Naive thymus-derived CD8-positive, alpha-beta T cell (primary cell): Measurements from ENCODE around the gene ARHGEF18. TPM values are rescaled to one million over a fixed set of nuclear protein-coding genes. Genes with fewer than 3 reads are reported as not detected.
"Not testable (repeated sequence)": the region's sequence is repeated elsewhere in the genome, so short reads cannot be mapped to it uniquely, and the experiment has no call there.

Experiments
- ATAC-seq, 2 donors: fragments of 150-1000 bp; cut with Tn5 transposase in 1 of 2; sonication (Bioruptor Pico), chemical (Tn5 transposase) in 1 of 2; 1 replicate in 1 of 2; 2 replicates in 1 of 2; pipeline ENCODE4 v1.10.0; 2021; ENCODE audit warnings: mild to moderate bottlenecking in 2 of 2, moderate library complexity in 2 of 2
- POLR2A ChIA-PET: fragments of 350-600 bp; sonication (Branson Sonifier 250); formaldehyde crosslinking; loops from one replicate; lab custom pipeline; 2021; ENCODE audit warnings: antibody characterized with exemption; lab: Charles Lee
- DNase-seq, 10 donors: peaks; one replicate each; pipeline versions ENCODE4 v3.0.0 to v3.0.0-alpha.2; 2020 to 2022
- H3K27ac Mint-ChIP-seq, 10 donors: one replicate each; pipeline ENCODE4 v1.8.0; 2020 to 2022; ENCODE audit warnings: mild to moderate bottlenecking in 10 of 10, mixed read lengths in 10 of 10, moderate library complexity in 4 of 10, inconsistent platforms in 1 of 10
- H3K27me3 Mint-ChIP-seq, 5 donors: one replicate each; pipeline ENCODE4 v1.8.0; 2021 to 2022; ENCODE audit warnings: mixed read lengths in 5 of 5
- H3K36me3 Mint-ChIP-seq, 3 donors: one replicate each; pipeline ENCODE4 v1.8.0; 2020 to 2022; ENCODE audit warnings: mixed read lengths in 3 of 3, mild to moderate bottlenecking in 2 of 3, inconsistent platforms in 1 of 3
- H3K4me1 Mint-ChIP-seq, 4 donors: one replicate each; pipeline ENCODE4 v1.8.0; 2021 to 2022; ENCODE audit warnings: mixed read lengths in 4 of 4
- H3K4me3 Mint-ChIP-seq, 10 donors: one replicate each; pipeline ENCODE4 v1.8.0; 2020 to 2022; ENCODE audit warnings: mild to moderate bottlenecking in 10 of 10, mixed read lengths in 10 of 10, moderate library complexity in 6 of 10, inconsistent platforms in 1 of 10
- H3K9me3 Mint-ChIP-seq, 9 donors: one replicate each; pipeline ENCODE4 v1.8.0; 2020 to 2022; ENCODE audit warnings: mixed read lengths in 9 of 9, mild to moderate bottlenecking in 3 of 9, inconsistent platforms in 1 of 9, moderate library complexity in 1 of 9
- polyA plus RNA-seq, 3 donors: library from polyadenylated mRNA; unstranded; fragments of 300-500 nt; fragmentation: Illumina TruSeq; gene quantifications; one replicate each; pipeline ENCODE4 v1.2.3, GENCODE V29; 2021
- total RNA-seq, 8 experiments: library from RNA in 2 of 8; stranded (reverse) in 2 of 8; gene quantifications; one replicate each; pipeline ENCODE4 v1.2.3 and lab custom pipeline; 2021 to 2026

ARHGEF18 gene
- total and polyA plus RNA-seq, 5 experiments from 2014 or later: 3.2 to 140 (median 10.6) TPM

DNA sequence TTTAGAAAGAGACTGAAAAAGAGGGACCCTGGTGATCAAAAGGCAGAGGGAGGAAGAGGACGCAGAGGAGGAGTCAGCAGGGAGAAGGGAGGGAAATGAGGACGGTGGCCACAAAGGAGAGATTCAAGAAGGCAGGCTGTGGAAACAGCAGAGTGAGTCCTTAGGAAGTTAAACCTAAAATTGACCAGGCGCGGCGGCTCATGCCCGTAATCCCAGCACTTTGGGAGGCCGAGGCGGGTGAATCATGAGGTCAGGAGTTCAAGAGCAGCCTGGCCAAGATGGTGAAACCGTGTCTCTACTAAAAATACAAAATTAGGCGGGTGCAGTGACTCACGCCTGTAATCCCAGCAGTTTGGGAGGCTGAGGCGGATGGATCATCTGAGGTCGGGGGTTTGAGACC is 20.1 kb downstream of the ARHGEF18 start:
- POLR2A ChIA-PET: interaction anchor here (0.5 to 0.8 kb wide), 2 partner anchors 10 to 23 kb away, joined by 4 read pairs; no protein-coding TSS in a partner anchor
- Mint-ChIP-seq H3K27ac (peak overlapping the region in 7 of 10 donors; percentile 44 to 79 (median 70)), H3K4me1 (peaks cover 19 to 38% (median 31%) of the 10 kb centered on the region in 4 donors), H3K36me3 (peaks cover 5 to 94% (median 18%) of the 10 kb centered on the region in 3 donors)
- DNase-seq, H3K9me3 Mint-ChIP-seq, H3K4me3 Mint-ChIP-seq, H3K27me3 Mint-ChIP-seq, ATAC-seq: not testable (repeated sequence)

DNA sequence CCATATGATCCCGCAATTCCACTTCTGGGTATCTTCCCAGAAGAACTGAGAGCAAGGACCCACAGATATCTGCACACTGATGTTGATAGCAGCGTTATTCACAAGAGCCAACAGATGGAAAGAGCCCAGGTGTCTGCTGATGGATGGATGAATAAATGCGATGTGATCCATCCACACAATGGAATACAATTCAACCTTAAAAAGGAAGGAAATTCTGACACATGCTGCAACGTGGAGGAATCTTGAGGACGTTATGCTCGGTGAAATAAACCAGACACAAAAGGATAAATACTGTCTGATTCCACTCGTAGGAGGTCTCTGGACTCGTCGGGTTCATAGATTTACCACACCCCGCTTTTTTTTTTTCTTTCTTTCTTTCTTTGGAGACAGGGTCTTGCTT is 21.8 kb downstream of the ARHGEF18 start:
- peak overlapping the region in 5 of 10 donors; percentile 14 to 72 (median 45) for H3K27ac Mint-ChIP-seq
- H3K27me3 Mint-ChIP-seq: no peaks in the 10 kb centered on the region
- DNase-seq (no peak), ATAC-seq (no peak)
- peaks cover 5 to 94% (median 12%) of the 10 kb centered on the region in 3 donors for H3K36me3 Mint-ChIP-seq
- peaks cover 13 to 28% (median 21%) of the 10 kb centered on the region in 4 donors for H3K4me1 Mint-ChIP-seq
- H3K9me3 Mint-ChIP-seq: no peaks in the 10 kb centered on the region
- H3K4me3 Mint-ChIP-seq: no peak overlapping the region
- POLR2A ChIA-PET: interaction anchor here (1.3 kb wide), 1 partner anchor 10 kb away, joined by 3 read pairs; no protein-coding TSS in a partner anchor

DNA sequence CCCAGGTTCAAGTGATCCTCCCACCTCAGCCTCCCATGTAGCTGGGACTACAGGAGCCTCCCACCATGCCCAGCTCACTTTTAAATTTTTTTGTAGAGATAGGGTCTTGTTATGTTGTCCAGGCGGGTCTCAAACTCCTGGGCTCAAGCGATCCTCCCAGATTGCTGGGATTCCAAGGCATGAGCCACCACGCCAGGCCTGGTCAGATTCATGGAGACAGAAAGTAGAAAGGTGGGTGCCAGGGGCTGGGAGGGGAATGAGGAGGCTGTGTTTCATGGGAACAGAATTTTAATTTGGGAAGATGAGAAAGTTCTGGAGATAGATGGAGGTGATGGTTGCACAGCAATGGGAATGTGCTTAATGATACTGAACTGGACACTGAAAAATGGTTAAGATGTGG is 22.3 kb downstream of the ARHGEF18 start:
- Mint-ChIP-seq H3K27ac (peak overlapping the region in 7 of 10 donors; percentile 8 to 72 (median 45)), H3K9me3 (no peaks in the 10 kb centered on the region), H3K27me3 (no peaks in the 10 kb centered on the region), H3K4me1 (peaks cover 11 to 26% (median 19%) of the 10 kb centered on the region in 4 donors), H3K4me3 (no peak overlapping the region), H3K36me3 (peaks cover 5 to 94% (median 13%) of the 10 kb centered on the region in 3 donors)
- POLR2A ChIA-PET: interaction anchor here (0.7 to 1.3 kb wide), 4 partner anchors 11 to 40 kb away, joined by 3 read pairs; no protein-coding TSS in a partner anchor
- ATAC-seq (no peak), DNase-seq (no peak)

DNA sequence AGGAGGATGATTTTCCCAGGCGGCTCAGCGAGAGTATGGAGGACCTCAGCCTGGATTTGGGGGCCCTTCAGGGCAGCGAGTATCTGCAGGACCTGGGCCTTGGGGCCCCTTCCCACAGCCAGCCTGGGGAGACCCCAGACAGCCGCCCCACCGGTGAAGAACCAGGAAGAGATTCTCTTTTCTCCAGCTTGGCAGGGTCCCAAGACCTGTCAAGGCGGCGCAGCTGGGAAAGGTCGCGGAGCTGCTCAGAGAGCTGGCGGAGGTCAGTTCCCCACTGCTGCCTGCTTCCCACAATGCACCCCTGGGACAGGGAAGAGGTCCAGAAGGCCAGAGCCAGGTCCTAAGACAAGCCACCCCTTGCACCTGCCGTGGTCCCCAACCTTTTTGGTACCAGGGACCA is 24.1 kb downstream of the ARHGEF18 start:
- Mint-ChIP-seq H3K27me3 (no peaks in the 10 kb centered on the region), H3K4me1 (peaks cover 3 to 22% (median 10%) of the 10 kb centered on the region in 4 donors), H3K9me3 (no peaks in the 10 kb centered on the region), H3K27ac (peak overlapping the region in 2 of 10 donors; percentile 36 to 58), H3K4me3 (peak overlapping the region in 1 of 10 donors; percentile 20), H3K36me3 (peaks cover 5 to 97% (median 19%) of the 10 kb centered on the region in 3 donors)
- DNase-seq (no peak), ATAC-seq (no peak)
- POLR2A ChIA-PET: interaction anchor here (0.6 to 2.0 kb wide), 3 partner anchors 12 to 72 kb away, joined by 3 to 8 read pairs (median 4); partner anchors contain the start of gene ARHGEF18

DNA sequence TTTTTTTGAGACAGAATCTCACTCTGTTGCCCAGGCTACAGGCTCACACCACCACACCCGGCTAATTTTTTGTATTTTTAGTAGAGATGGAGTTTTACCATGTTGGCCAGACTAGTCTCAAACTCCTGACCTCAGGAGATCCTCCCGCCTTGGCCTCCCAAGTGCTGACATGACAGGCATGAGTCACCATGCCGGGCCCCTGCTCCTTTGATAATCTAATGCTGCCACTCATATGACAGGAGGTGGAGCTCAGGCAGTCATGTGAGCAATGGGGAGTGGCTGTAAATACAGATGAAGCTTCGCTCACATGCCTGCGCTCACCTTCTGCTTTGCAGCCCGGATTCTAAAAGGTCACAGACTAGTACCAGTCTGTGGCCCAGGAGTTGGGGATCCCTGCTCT is 25.1 kb downstream of the ARHGEF18 start:
- Mint-ChIP-seq H3K9me3 (no peaks in the 10 kb centered on the region), H3K36me3 (peaks cover 5 to 95% (median 17%) of the 10 kb centered on the region in 3 donors), H3K27ac (peak overlapping the region in 2 of 10 donors; percentile 3 to 52), H3K4me3 (no peak overlapping the region), H3K27me3 (no peaks in the 10 kb centered on the region), H3K4me1 (peaks cover 2 to 20% (median 9%) of the 10 kb centered on the region in 4 donors)
- DNase-seq: no peak
- no peak for ATAC-seq
- POLR2A ChIA-PET: interaction anchor here (0.6 to 1.2 kb wide), 3 partner anchors 24 to 824 kb away, joined by 3 to 5 read pairs (median 3); partner anchors contain the start of gene ARHGEF18

DNA sequence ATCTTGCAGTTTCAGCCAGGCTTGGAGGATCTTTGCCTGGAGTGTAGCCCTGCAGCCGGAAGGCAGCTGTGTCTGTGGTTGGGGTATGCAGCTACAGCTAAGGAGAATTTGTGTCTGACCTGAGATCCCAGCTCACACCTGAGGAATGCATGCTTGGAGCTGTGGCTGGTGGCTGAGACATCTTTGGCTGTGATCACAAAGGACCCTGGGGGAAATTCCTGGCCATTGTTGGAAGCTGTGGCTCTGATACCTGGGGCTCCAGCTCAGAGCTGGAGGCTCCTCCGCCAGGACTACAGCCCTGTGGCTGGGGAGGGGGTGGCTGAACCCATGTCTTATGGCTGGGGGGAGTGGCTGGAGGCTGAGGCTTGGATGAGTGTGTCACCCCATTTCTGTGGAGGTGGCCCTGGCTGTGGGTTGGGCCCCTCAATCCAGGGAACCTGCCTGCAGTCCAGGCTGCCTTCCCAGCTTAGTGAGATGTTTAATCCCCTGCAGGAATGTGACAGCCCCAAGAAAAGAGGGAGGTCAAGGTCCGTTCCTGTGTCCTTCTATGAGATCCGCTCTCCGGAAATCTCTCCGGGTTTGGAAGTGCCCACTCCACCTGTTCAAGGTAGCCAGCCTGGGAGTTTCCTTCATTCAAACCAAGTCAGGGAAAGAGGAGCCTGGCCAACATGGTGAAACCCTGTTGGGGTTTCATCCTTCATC is 27.6 kb downstream of the ARHGEF18 start:
- no peak for ATAC-seq
- H3K27ac Mint-ChIP-seq: peak overlapping the region in 7 of 10 donors; percentile 25 to 76 (median 61)
- no peaks in the 10 kb centered on the region for H3K27me3 Mint-ChIP-seq
- no peaks in the 10 kb centered on the region for H3K9me3 Mint-ChIP-seq
- POLR2A ChIA-PET: interaction anchor here (0.9 to 3.2 kb wide), 7 partner anchors 10 to 27 kb away, joined by 3 to 13 read pairs (median 6); partner anchors contain the start of gene ARHGEF18
- DNase-seq: no peak
- peak overlapping the region in 1 of 10 donors; percentile 16 for H3K4me3 Mint-ChIP-seq
- peaks cover 8 to 24% (median 13%) of the 10 kb centered on the region in 4 donors for H3K4me1 Mint-ChIP-seq
- peaks cover 9 to 95% (median 16%) of the 10 kb centered on the region in 3 donors for H3K36me3 Mint-ChIP-seq

DNA sequence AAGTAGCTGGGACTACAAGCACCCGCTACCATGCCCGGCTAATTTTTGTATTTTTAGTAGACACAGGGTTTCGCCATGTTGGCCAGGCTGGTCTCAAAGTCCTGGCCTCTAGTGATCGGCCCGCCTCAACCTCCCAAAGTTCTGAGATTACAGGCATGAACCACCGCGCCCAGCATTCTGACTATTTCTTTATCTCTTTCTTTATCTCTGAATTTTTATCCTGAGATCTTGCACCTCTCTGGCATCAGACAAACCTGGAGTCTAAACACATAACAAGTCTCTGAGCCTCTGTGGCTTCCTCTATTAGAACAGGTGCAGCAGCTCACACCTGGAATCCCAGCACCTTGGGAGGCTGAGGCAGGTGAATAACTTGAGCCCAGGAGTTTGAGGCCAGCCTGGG is 28.5 kb downstream of the ARHGEF18 start:
- Mint-ChIP-seq H3K27ac (peak overlapping the region in 3 of 10 donors; percentile 18 to 47 (median 33)), H3K9me3 (no peaks in the 10 kb centered on the region), H3K4me1 (peaks cover 8 to 25% (median 10%) of the 10 kb centered on the region in 4 donors), H3K36me3 (peaks cover 7 to 94% (median 12%) of the 10 kb centered on the region in 3 donors), H3K4me3 (peak overlapping the region in 1 of 10 donors; percentile 20), H3K27me3 (no peaks in the 10 kb centered on the region)
- no peak for ATAC-seq
- no peak for DNase-seq
- POLR2A ChIA-PET: interaction anchor here (0.7 to 3.2 kb wide), 3 partner anchors 10 to 28 kb away, joined by 3 to 13 read pairs (median 9); partner anchors contain the start of gene ARHGEF18

DNA sequence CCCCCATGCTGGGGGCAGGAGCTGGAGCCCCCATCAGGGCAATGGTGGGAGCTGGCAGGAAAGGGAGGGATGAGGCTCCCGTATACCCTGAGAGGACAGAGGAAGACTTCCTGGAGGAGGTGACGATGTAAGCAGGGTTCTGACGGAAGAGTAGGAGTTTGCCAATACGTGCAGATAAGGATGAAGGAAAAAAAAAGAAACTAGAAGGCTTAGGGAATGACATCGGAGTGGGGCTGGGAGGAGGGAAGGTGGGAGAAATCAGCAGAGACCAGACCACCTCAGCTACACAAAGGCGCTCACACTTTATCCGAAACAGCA is 32.3 kb downstream of the ARHGEF18 start:
- no peak for DNase-seq
- POLR2A ChIA-PET: interaction anchor here (1.6 to 2.1 kb wide), 2 partner anchors 15 to 32 kb away, joined by 3 to 10 read pairs; partner anchors contain the start of gene ARHGEF18
- H3K27me3 Mint-ChIP-seq: no peaks in the 10 kb centered on the region
- no peak overlapping the region for H3K4me3 Mint-ChIP-seq
- ATAC-seq: no peak
- peak overlapping the region in 8 of 10 donors; percentile 66 to 92 (median 70) for H3K27ac Mint-ChIP-seq
- peaks cover 11 to 33% (median 14%) of the 10 kb centered on the region in 4 donors for H3K4me1 Mint-ChIP-seq
- H3K36me3 Mint-ChIP-seq: peaks cover 5 to 93% (median 14%) of the 10 kb centered on the region in 3 donors
- H3K9me3 Mint-ChIP-seq: no peaks in the 10 kb centered on the region

DNA sequence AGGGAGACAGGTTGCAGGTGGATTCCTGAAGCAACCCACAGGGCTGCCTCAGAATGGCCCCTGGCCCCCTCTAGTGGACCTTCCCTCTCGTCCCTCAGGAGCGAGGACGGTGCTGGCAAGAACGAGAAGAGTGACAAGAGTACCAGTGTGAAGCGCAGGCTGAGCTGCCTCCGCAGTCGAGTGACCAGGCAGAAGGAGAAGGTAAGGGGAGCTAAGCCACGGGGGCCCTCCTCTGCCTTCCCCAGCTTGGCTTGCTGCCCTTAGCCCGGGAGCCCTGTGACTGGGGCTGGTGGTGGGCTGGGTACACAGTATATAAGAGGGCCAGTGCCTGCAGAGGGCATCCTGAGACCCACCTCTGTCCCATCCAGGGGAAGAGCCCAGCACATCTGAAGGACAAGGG is 34.0 kb downstream of the ARHGEF18 start:
- Mint-ChIP-seq H3K27me3 (no peaks in the 10 kb centered on the region), H3K36me3 (peaks cover 5 to 93% (median 9%) of the 10 kb centered on the region in 3 donors), H3K4me3 (no peak overlapping the region), H3K9me3 (no peaks in the 10 kb centered on the region), H3K4me1 (peaks cover 14 to 36% (median 19%) of the 10 kb centered on the region in 4 donors), H3K27ac (peak overlapping the region in 2 of 10 donors; percentile 4 to 80)
- ATAC-seq: no peak
- no peak for DNase-seq
- POLR2A ChIA-PET: interaction anchor here (0.6 to 1.4 kb wide), 7 partner anchors 9 to 31 kb away, joined by 3 to 9 read pairs (median 3); no protein-coding TSS in a partner anchor

DNA sequence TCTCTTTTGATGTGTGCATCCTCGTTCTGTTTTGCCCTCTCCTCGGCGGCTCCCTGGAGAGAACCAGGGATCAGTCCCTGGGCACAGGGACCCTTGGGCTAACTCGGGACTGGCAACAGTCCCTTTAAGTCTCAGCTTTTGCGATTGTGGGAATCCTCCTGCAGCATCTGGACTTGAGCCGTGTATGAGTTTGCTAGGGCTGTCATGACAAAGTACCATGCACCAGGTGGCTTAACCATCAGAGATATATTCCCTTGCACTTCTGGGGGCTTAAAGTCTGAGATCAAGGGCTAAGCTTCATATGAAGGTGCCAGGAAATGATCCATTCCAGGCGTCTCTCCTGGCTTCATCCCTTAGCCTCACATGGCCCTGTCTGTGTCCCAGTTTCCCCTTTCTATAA is 34.5 kb downstream of the ARHGEF18 start:
- Mint-ChIP-seq H3K27me3 (no peaks in the 10 kb centered on the region), H3K4me1 (peaks cover 14 to 38% (median 19%) of the 10 kb centered on the region in 4 donors), H3K9me3 (no peaks in the 10 kb centered on the region), H3K27ac (peak overlapping the region in 5 of 10 donors; percentile 15 to 71 (median 47)), H3K36me3 (peaks cover 5 to 93% (median 9%) of the 10 kb centered on the region in 3 donors), H3K4me3 (no peak overlapping the region)
- ATAC-seq: no peak
- no peak for DNase-seq
- POLR2A ChIA-PET: interaction anchor here (0.6 to 1.4 kb wide), 8 partner anchors 10 to 1126 kb away, joined by 3 to 9 read pairs (median 3); no protein-coding TSS in a partner anchor

DNA sequence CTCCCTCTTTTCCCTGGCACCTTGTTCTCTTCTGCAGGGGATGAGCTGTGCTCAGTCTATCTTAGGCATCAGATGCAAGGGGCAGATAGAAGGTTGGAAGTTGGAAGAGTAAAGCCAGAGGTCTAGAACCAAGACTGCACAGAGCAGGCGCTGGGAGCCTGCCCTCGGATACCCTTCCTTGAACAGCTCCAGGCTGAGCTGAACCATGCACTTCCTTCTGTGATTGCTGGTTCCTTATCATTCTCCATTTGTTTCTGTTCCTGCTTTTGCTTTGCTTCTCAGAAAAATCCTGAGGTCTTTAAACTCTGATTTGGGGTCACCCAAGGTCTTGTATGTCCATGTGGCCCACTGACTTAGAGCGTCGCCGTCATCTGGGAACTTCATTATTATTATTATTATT is 36.3 kb downstream of the ARHGEF18 start:
- POLR2A ChIA-PET: interaction anchor here (0.8 to 1.2 kb wide), 2 partner anchors 40 to 148 kb away, joined by 3 read pairs; no protein-coding TSS in a partner anchor
- H3K27me3 Mint-ChIP-seq: no peaks in the 10 kb centered on the region
- H3K9me3 Mint-ChIP-seq: no peaks in the 10 kb centered on the region
- H3K4me3 Mint-ChIP-seq: no peak overlapping the region
- no peak for DNase-seq
- peaks cover 10 to 33% (median 17%) of the 10 kb centered on the region in 4 donors for H3K4me1 Mint-ChIP-seq
- H3K36me3 Mint-ChIP-seq: peaks cover 5 to 94% (median 12%) of the 10 kb centered on the region in 3 donors
- ATAC-seq: no peak
- peak overlapping the region in 6 of 10 donors; percentile 25 to 82 (median 47) for H3K27ac Mint-ChIP-seq

DNA sequence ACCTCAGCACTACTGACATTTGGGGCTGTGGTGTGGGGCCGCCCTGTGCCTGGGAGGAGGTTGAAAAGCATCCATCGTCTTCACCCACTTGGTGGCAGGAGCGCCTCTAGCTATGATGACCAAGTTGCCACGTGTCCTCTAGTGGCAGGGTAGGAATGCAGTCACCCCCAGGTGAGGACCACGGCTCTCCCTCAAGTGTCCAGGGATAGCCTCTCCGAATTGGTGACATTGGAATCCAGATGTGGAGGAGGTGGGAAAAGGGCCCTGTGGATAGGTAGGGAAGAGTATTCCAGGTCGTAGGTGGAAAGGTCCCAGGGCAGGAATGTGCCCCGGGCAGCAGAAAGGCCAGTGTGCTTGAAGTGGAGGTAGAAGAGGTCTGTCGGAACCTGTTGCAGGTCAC is 37.6 kb downstream of the ARHGEF18 start:
- POLR2A ChIA-PET: no interaction called here
- Mint-ChIP-seq H3K27me3 (no peaks in the 10 kb centered on the region), H3K36me3 (peaks cover 0 to 94% (median 11%) of the 10 kb centered on the region in 3 donors), H3K4me3 (no peak overlapping the region), H3K9me3 (no peaks in the 10 kb centered on the region), H3K27ac (peak overlapping the region in 6 of 10 donors; percentile 41 to 82 (median 52)), H3K4me1 (peaks cover 6 to 32% (median 11%) of the 10 kb centered on the region in 4 donors)
- no peak for ATAC-seq
- DNase-seq: no peak
